ENCODE data around the gene JMJD6.
"Not testable (repeated sequence)": the region's sequence is repeated elsewhere in the genome, so short reads cannot be mapped to it uniquely, and the experiment has no call there.

Gene JMJD6

GRCh38 chr17:76736349-76737081 is 10.1 kb upstream of the JMJD6 start:
- no peak for DNase-seq (ENCODE audit: low read depth)

- DNase-seq (ENCODE audit: low read depth) = no peak
These were observed 9.4 kb upstream of the JMJD6 start for GRCh38 chr17:76735586-76736348.

GRCh38 chr17:76735006-76735405 is 8.6 kb upstream of the JMJD6 start:
- no peak for DNase-seq (ENCODE audit: low read depth)

- DNase-seq (ENCODE audit: low read depth) = no peak
These were observed 7.9 kb upstream of the JMJD6 start for GRCh38 chr17:76734080-76734840.

GRCh38 chr17:76733618-76733957 is 7.2 kb upstream of the JMJD6 start:
- DNase-seq (ENCODE audit: low read depth) = no peak

- no peak for DNase-seq (ENCODE audit: low read depth)
These were observed 6.6 kb upstream of the JMJD6 start for GRCh38 chr17:76732734-76733617.

GRCh38 chr17:76731800-76732733 is 5.7 kb upstream of the JMJD6 start:
- not testable (repeated sequence) for DNase-seq (ENCODE audit: low read depth)

GRCh38 chr17:76727745-76728456 is 1.5 kb upstream of the JMJD6 start:
- DNase-seq (ENCODE audit: low read depth) = no peak

- no peak for DNase-seq (ENCODE audit: low read depth)
These were observed 641 bp upstream of the JMJD6 start, which contains the start of gene METTL23 for GRCh38 chr17:76726776-76727718. METTL23 (plus strand) TSS chr17:76726839; CDS start chr17:76729711, 2,872 bp downstream.

- DNase-seq (ENCODE audit: low read depth) = no peak
These were observed 701 bp downstream of the JMJD6 start for GRCh38 chr17:76725580-76726230.

GRCh38 chr17:76723812-76724211 is 2.6 kb downstream of the JMJD6 start:
- no peak for DNase-seq (ENCODE audit: low read depth)

- not testable (repeated sequence) for DNase-seq (ENCODE audit: low read depth)
These were observed 3.4 kb downstream of the JMJD6 start for GRCh38 chr17:76722977-76723376.

- no peak for DNase-seq (ENCODE audit: low read depth)
These were observed 4.1 kb downstream of the JMJD6 start for GRCh38 chr17:76722279-76722678.

GRCh38 chr17:76721463-76721862 is 4.9 kb downstream of the JMJD6 start:
- no peak for DNase-seq (ENCODE audit: low read depth)

GRCh38 chr17:76720941-76721340 is 5.5 kb downstream of the JMJD6 start:
- no peak for DNase-seq (ENCODE audit: low read depth)

GRCh38 chr17:76720211-76720610 is 6.2 kb downstream of the JMJD6 start:
- no peak for DNase-seq (ENCODE audit: low read depth)

- DNase-seq (ENCODE audit: low read depth) = no peak
These were observed 7.9 kb downstream of the JMJD6 start for GRCh38 chr17:76718516-76718915.

GRCh38 chr17:76716839-76717215 is 9.6 kb downstream of the JMJD6 start:
- DNase-seq (ENCODE audit: low read depth) = no peak

All from HS-27A (cell line).